Glutamatergic neuron (in vitro differentiated cells): ENCODE results near the gene STX7. TPM values are rescaled to one million over a fixed set of nuclear protein-coding genes. Genes with fewer than 3 reads are reported as not detected.

Experiments
- DNase-seq: peaks from one replicate; pipeline ENCODE4 v3.0.0; 2022
- H3K27ac Mint-ChIP-seq: one replicate; pipeline ENCODE4 v1.8.0; 2020; ENCODE audit warnings: mild to moderate bottlenecking, mixed read lengths, inconsistent platforms; ENCODE audit not compliant: unreplicated experiment
- H3K27me3 Mint-ChIP-seq: one replicate; pipeline ENCODE4 v1.8.0; 2020; ENCODE audit warnings: mild to moderate bottlenecking, moderate library complexity, mixed read lengths, inconsistent platforms; ENCODE audit not compliant: unreplicated experiment
- H3K36me3 Mint-ChIP-seq: one replicate; pipeline ENCODE4 v1.8.0; 2020; ENCODE audit warnings: mild to moderate bottlenecking, mixed read lengths, inconsistent platforms; ENCODE audit not compliant: unreplicated experiment
- H3K4me1 Mint-ChIP-seq: one replicate; pipeline ENCODE4 v1.8.0; 2020; ENCODE audit warnings: mild to moderate bottlenecking, low read depth, mixed read lengths, inconsistent platforms; ENCODE audit not compliant: unreplicated experiment
- H3K4me3 Mint-ChIP-seq: one replicate; pipeline ENCODE4 v1.8.0; 2020; ENCODE audit warnings: mild to moderate bottlenecking, mixed read lengths, inconsistent platforms; ENCODE audit not compliant: unreplicated experiment
- H3K9me3 Mint-ChIP-seq: one replicate; pipeline ENCODE4 v1.8.0; 2020; ENCODE audit warnings: mild to moderate bottlenecking, moderate library complexity, mixed read lengths, inconsistent platforms; ENCODE audit not compliant: unreplicated experiment
- CTCF ChIP-seq: fragments of 200-600 bp; sonication (generic); IDR thresholded peaks from one replicate; pipeline ENCODE4 v1.5.0; 2021; ENCODE audit not compliant: partially characterized antibody, unreplicated experiment
- total RNA-seq: library from RNA; stranded (reverse); fragmentation: NEBNext Ultra II Directional; extraction: Animal tissue kit (Norgen Biotek cat#: 25700); gene quantifications from one replicate; pipeline ENCODE4 v1.2.1, GENCODE V29; 2021; ENCODE audit not compliant: unreplicated experiment

STX7 gene
- total RNA-seq, 1 donor from 2014 or later: 62.7 TPM

- Mint-ChIP-seq H3K4me3 (no peak overlapping the region), H3K27ac (no peak overlapping the region)
Measured at GRCh38 chr6:132498638-132499037, 14.3 kb downstream of the STX7 start.

DNA sequence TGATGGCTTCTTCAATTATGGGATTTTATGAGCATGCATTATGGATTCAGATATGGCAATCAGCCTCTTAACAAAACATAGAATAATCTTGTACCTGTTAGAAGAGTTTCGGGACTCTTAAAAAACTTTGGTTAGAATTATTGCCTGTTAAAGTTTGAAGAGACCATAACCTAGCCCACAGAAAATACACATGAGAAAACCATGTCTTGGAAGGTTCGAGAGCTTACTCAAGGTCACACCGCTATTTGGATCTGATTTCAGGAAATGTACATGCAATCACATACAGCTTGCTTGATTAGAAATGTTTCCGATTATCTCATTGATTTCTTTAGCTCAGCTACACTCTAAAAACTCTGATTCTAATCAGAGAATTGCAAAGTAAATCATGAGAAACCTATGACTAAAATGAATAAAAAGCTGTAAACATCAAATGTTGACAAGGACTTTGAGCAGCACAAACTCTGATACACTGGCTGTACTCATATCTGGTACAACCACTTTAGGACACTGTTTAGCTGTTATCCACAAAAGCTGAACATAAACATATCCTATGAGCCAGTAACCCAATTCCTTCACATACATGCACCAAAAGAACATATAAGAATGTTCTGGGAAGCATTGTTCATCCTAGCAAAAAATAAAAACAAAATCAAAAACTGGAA is 16.3 kb downstream of the STX7 start:
- H3K9me3 Mint-ChIP-seq: no peaks in the 10 kb centered on the region
- H3K27me3 Mint-ChIP-seq: no peaks in the 10 kb centered on the region
- H3K27ac Mint-ChIP-seq: no peak overlapping the region
- peaks cover 16% of the 10 kb centered on the region for H3K36me3 Mint-ChIP-seq
- TF ChIP-seq CTCF: no peak
- H3K4me3 Mint-ChIP-seq: no peak overlapping the region
- peaks cover 2% of the 10 kb centered on the region for H3K4me1 Mint-ChIP-seq
- no peak for DNase-seq

More at GRCh38 chr6:132498638-132499037, 14.3 kb downstream of the STX7 start:
- Mint-ChIP-seq H3K9me3 (no peaks in the 10 kb centered on the region), H3K27me3 (no peaks in the 10 kb centered on the region), H3K4me1 (peaks cover 2% of the 10 kb centered on the region), H3K36me3 (peaks cover 13% of the 10 kb centered on the region)
- TF ChIP-seq CTCF: no peak
- DNase-seq: no peak

DNA sequence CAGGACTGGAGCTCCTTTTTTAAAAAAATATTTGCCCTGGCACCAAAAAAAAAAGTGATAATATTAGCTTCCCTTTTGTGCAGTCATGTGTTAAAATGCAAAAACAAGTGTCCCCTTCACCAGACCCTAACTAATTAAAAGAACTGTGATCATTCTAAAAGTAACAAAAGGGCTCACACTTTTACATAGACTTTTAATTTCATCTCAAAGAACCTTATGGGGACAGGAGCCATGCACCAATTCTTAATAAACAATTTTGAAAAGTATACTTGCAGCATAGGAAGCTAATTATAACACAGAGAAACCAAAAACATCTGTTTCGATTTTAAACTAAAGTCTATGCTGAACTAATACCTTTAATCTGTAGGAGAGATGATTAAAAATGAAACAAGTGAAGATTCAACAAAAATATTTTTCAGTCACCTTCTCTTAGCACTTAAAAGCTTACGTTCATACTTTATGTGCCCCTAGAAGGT is 17.3 kb downstream of the STX7 start:
- Mint-ChIP-seq H3K4me1 (no peaks in the 10 kb centered on the region), H3K27me3 (no peaks in the 10 kb centered on the region), H3K4me3 (no peak overlapping the region), H3K9me3 (no peaks in the 10 kb centered on the region), H3K36me3 (peaks cover 16% of the 10 kb centered on the region), H3K27ac (no peak overlapping the region)
- no peak for DNase-seq
- TF ChIP-seq CTCF: no peak

DNA sequence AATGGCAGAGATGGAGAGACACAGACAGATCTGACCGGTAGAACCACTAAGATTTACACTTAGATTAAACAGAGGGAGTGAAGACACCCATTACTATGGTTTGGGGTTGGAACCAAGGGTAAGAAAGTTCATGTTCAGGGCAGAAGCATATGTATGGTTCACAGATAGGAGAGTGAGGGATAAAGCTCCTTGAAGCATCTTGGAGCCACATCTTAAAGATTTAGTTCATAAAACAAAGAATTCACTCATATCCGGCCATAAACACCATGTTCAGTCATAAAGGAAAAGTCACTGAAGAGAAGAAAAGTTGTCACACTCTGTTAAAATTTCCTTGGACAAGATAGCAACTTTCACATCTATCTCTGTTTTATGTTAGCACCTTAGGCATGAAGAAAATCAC is 18.0 kb downstream of the STX7 start:
- no peaks in the 10 kb centered on the region for H3K27me3 Mint-ChIP-seq
- no peaks in the 10 kb centered on the region for H3K4me1 Mint-ChIP-seq
- H3K36me3 Mint-ChIP-seq: peaks cover 16% of the 10 kb centered on the region
- TF ChIP-seq CTCF: no peak
- no peak for DNase-seq
- no peak overlapping the region for H3K27ac Mint-ChIP-seq
- H3K4me3 Mint-ChIP-seq: no peak overlapping the region
- no peaks in the 10 kb centered on the region for H3K9me3 Mint-ChIP-seq

- H3K36me3 Mint-ChIP-seq: peaks cover 16% of the 10 kb centered on the region
- H3K4me1 Mint-ChIP-seq: peaks cover 7% of the 10 kb centered on the region
- TF ChIP-seq CTCF: no peak
- no peak for DNase-seq
- no peaks in the 10 kb centered on the region for H3K27me3 Mint-ChIP-seq
- no peaks in the 10 kb centered on the region for H3K9me3 Mint-ChIP-seq
- H3K4me3 Mint-ChIP-seq: no peak overlapping the region
- no peak overlapping the region for H3K27ac Mint-ChIP-seq
Measured at GRCh38 chr6:132491881-132492280, 21.0 kb downstream of the STX7 start.
